Esophagus muscularis mucosa (tissue), 3 donors: ENCODE results near the gene BTG3.

Experiments
- CTCF ChIP-seq, 3 experiments: fragments of 200-600 bp in 2 of 3; fragments of 450-650 bp in 1 of 3; sonication (generic) in 2 of 3; IDR thresholded peaks; one replicate each; pipeline ENCODE4 v1.5.1; 2017 to 2019; ENCODE audit warnings: antibody characterized with exemption in 3 of 3, mild to moderate bottlenecking in 2 of 3, moderate library complexity in 1 of 3
- POLR2AphosphoS5 ChIP-seq, 2 donors: sonication (generic); formaldehyde crosslinking; IDR thresholded peaks; one replicate each; pipeline ENCODE4 v1.6.1; 2017; ENCODE audit warnings: antibody characterized with exemption in 2 of 2

- TF ChIP-seq CTCF (IDR thresholded peaks at IDR 0.05) = no peak
- TF ChIP-seq POLR2AphosphoS5 (IDR thresholded peaks at IDR 0.05) = no peak
Observed at GRCh38 chr21:17554120-17554519, 58.6 kb downstream of the BTG3 start.
